Mesodermal cell (in vitro differentiated cells): ENCODE results near the gene PZP.
A peak's percentile ranks its signal among the peaks of the same experiment; 100 is the strongest.
"Not testable (repeated sequence)": the region's sequence is repeated elsewhere in the genome, so short reads cannot be mapped to it uniquely, and the experiment has no call there.

Source experiments
- H3K27ac ChIP-seq: 2 replicates; pipeline ENCODE4 v1.7.0; 2013; ENCODE audit warnings: mild to moderate bottlenecking, low read depth, low read length, moderate library complexity; ENCODE audit not compliant: severe bottlenecking
- H3K36me3 ChIP-seq: 2 replicates; pipeline ENCODE4 v1.7.1; 2013; ENCODE audit warnings: mild to moderate bottlenecking, low read length, moderate library complexity; ENCODE audit not compliant: control insufficient read depth, insufficient read depth
- H3K4me1 ChIP-seq: one replicate; pipeline ENCODE4 v1.7.1; 2013; ENCODE audit warnings: mild to moderate bottlenecking, low read length; ENCODE audit not compliant: insufficient read depth, control insufficient read depth, poor library complexity, severe bottlenecking
- H3K4me3 ChIP-seq: 2 replicates; pipeline ENCODE4 v1.7.0; 2013; ENCODE audit warnings: low read length, control low read depth, mild to moderate bottlenecking; ENCODE audit not compliant: insufficient read depth, poor library complexity, severe bottlenecking; ENCODE audit errors: extremely low read depth
- H3K9me3 ChIP-seq: 2 replicates; pipeline ENCODE4 v1.7.1; 2013; ENCODE audit warnings: mild to moderate bottlenecking, low read length, moderate library complexity; ENCODE audit not compliant: control insufficient read depth
- WGBS, 2 experiments: methylation state at CpG; one replicate each; pipeline ENCODE4 v1.1.5; 2013; ENCODE audit warnings: missing lambda C conversion rate in 2 of 2; ENCODE audit not compliant: insufficient coverage in 2 of 2; 5-methylcytosine and 5-hydroxymethylcytosine counted together

PZP gene

GRCh38 chr12:9198012-9198411 is 10.2 kb downstream of the PZP start:
- no peaks in the 10 kb centered on the region for H3K9me3 ChIP-seq
- no peak overlapping the region for H3K27ac ChIP-seq
- H3K36me3 ChIP-seq = no peaks in the 10 kb centered on the region
- no peak overlapping the region for H3K4me3 ChIP-seq
- H3K4me1 ChIP-seq = no peaks in the 10 kb centered on the region

GRCh38 chr12:9184276-9184675 is 23.9 kb downstream of the PZP start:
- Histone ChIP-seq H3K36me3 (no peaks in the 10 kb centered on the region), H3K4me1 (no peaks in the 10 kb centered on the region), H3K4me3 (no peak overlapping the region), H3K27ac (no peak overlapping the region), H3K9me3 (no peaks in the 10 kb centered on the region)
- WGBS, 2 experiments = 95% methylated on average over 2 of the region's 3 CpGs

GRCh38 chr12:9180810-9181209 is 27.4 kb downstream of the PZP start:
- H3K27ac ChIP-seq = no peak overlapping the region
- H3K9me3 ChIP-seq = no peaks in the 10 kb centered on the region
- H3K36me3 ChIP-seq = no peaks in the 10 kb centered on the region
- H3K4me3 ChIP-seq = no peak overlapping the region
- no peaks in the 10 kb centered on the region for H3K4me1 ChIP-seq
- 50 to 90% methylated on average over 1 to 2 of the region's 4 CpGs for WGBS, 2 experiments

DNA sequence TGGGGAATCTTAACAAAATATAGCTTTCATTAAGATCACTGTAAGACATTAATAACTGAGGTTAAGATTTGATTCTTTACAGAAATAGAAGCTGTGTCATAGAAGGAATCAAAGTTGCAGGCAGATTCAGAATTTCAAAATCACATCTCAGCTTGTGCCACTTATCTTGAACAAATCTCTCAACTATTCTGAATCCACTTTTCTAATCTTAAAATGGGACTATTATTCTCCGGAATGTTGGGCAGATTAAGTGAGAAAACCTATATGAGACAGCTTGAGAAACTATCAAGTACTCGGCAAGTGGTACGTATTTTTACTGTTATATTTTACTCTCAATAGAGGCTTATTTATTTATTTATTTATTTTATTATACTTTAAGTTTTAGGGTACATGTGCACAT is 28.4 kb downstream of the PZP start:
- Histone ChIP-seq H3K4me3 (no peak overlapping the region), H3K4me1 (no peaks in the 10 kb centered on the region), H3K9me3 (no peaks in the 10 kb centered on the region), H3K27ac (no peak overlapping the region), H3K36me3 (no peaks in the 10 kb centered on the region)
- no CpG with 5 or more reads among the region's 3 CpGs for WGBS, 2 experiments

DNA sequence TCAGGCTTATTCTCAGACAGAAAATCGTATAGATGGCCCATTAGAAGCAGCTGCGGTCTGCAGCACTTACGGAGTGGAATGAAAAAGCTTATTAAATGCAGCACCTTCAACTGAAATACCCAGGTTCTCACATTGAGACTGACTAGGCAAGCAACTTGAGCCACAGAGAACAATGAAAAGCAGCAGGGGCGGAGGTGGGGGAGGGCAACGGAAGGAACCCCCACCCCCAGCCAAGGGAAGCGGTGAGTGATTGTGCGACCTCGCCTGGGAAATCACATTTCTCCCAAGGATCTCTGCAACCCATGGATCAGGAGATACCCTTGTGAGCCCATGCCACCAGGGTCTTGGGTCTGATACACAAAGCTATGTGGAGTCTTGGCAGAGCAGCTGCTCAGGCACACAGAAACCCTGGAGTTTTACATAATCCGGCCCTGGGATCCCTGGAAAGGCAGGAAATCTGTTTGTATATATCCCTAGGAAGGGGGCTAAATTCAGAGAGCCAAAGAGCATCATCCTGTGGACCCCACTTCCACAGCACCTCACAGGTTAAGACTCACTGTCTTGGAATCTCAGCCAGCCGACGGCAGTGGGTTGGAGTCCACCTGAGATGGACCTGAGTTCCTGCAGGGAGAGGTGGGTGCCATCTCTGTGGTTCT is 38.1 kb downstream of the PZP start:
- Histone ChIP-seq H3K4me1 (no peaks in the 10 kb centered on the region), H3K36me3 (no peaks in the 10 kb centered on the region), H3K27ac (no peak overlapping the region), H3K4me3 (no peak overlapping the region), H3K9me3 (no peaks in the 10 kb centered on the region)
- WGBS, 2 experiments = 76 to 84% methylated on average over 3 to 4 of the region's 11 CpGs

DNA sequence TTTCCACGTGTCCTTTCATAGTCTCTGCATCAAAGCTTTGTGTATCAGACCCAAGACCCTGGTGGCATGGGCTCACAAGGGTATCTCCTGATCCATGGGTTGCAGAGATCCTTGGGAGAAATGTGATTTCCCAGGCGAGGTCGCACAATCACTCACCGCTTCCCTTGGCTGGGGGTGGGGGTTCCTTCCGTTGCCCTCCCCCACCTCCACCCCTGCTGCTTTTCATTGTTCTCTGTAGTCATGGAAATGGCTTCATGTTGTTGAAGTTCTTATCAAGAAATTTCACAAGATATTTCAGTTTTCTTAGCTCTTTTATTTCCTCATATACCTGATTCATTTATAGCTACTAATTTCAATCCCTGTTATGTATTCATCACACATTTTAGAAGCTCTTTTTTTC is 40.9 kb downstream of the PZP start:
- not testable (repeated sequence) for H3K9me3 ChIP-seq, H3K4me1 ChIP-seq, H3K4me3 ChIP-seq, H3K36me3 ChIP-seq
- H3K27ac ChIP-seq = peak overlapping the region; percentile 46
- WGBS, 2 experiments = 80% methylated on average over 1 of the region's 5 CpGs; no CpG with 5 or more reads in 1 of the 2 experiments

DNA sequence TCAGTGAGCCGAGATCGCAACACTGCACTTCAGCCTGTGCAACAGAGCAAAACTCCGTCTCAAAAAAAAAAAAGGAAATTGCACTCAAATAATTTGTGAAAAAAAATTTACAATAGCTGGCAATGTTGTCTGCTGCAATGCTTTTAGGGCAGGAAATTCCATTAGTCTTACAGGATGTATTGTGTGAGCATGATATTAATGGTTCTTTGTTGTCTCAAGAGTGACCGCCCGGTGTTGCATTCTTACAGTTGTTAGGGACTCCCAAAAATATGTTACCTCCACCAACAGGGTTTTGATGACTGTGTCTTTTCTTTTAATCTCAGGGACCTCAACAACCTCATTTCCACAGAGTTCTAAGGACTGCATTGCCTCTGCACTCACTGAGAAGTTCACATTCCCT is 44.8 kb downstream of the PZP start:
- Histone ChIP-seq H3K9me3 (no peaks in the 10 kb centered on the region), H3K27ac (peak overlapping the region; percentile 68), H3K36me3 (no peaks in the 10 kb centered on the region), H3K4me1 (no peaks in the 10 kb centered on the region), H3K4me3 (no peak overlapping the region)
- WGBS, 2 experiments = 70 to 80% methylated on average over 1 to 2 of the region's 5 CpGs

- Histone ChIP-seq H3K4me3 (no peak overlapping the region), H3K27ac (no peak overlapping the region), H3K4me1 (no peaks in the 10 kb centered on the region), H3K9me3 (no peaks in the 10 kb centered on the region), H3K36me3 (no peaks in the 10 kb centered on the region)
- WGBS, 2 experiments = 71 to 83% methylated on average over 1 to 4 of the region's 4 CpGs
Measured at GRCh38 chr12:9156119-9156518, 52.1 kb downstream of the PZP start.

GRCh38 chr12:9149372-9149771 is 58.8 kb downstream of the PZP start:
- Histone ChIP-seq H3K4me1 (no peaks in the 10 kb centered on the region), H3K9me3 (peaks cover under 1% of the 10 kb centered on the region), H3K36me3 (no peaks in the 10 kb centered on the region), H3K4me3 (no peak overlapping the region), H3K27ac (no peak overlapping the region)
- WGBS, 2 experiments = 83 to 91% methylated on average over 2 to 6 of the region's 6 CpGs

- no peak overlapping the region for H3K27ac ChIP-seq
- H3K4me1 ChIP-seq = no peaks in the 10 kb centered on the region
- H3K9me3 ChIP-seq = peaks cover 5% of the 10 kb centered on the region
- H3K36me3 ChIP-seq = no peaks in the 10 kb centered on the region
- 83% methylated on average over 1 of the region's 2 CpGs; no CpG with 5 or more reads in 1 of the 2 experiments for WGBS, 2 experiments
- H3K4me3 ChIP-seq = no peak overlapping the region
Measured at GRCh38 chr12:9148926-9149325, 59.3 kb downstream of the PZP start.

GRCh38 chr12:9147461-9147860 is 60.7 kb downstream of the PZP start:
- no peak overlapping the region for H3K4me3 ChIP-seq
- peaks cover 10% of the 10 kb centered on the region for H3K9me3 ChIP-seq
- no peaks in the 10 kb centered on the region for H3K4me1 ChIP-seq
- no peaks in the 10 kb centered on the region for H3K36me3 ChIP-seq
- no peak overlapping the region for H3K27ac ChIP-seq
- 100% methylated on average over 1 of the region's 2 CpGs; no CpG with 5 or more reads in 1 of the 2 experiments for WGBS, 2 experiments
